ENCODE results near the gene MAN1A2.
"Not testable (repeated sequence)": the region's sequence is repeated elsewhere in the genome, so short reads cannot be mapped to it uniquely, and the experiment has no call there.

The MAN1A2 gene

GRCh38 chr1:117427297-117427696, 60.0 kb downstream of the MAN1A2 start:
- TF ChIP-seq, protein P1, sequence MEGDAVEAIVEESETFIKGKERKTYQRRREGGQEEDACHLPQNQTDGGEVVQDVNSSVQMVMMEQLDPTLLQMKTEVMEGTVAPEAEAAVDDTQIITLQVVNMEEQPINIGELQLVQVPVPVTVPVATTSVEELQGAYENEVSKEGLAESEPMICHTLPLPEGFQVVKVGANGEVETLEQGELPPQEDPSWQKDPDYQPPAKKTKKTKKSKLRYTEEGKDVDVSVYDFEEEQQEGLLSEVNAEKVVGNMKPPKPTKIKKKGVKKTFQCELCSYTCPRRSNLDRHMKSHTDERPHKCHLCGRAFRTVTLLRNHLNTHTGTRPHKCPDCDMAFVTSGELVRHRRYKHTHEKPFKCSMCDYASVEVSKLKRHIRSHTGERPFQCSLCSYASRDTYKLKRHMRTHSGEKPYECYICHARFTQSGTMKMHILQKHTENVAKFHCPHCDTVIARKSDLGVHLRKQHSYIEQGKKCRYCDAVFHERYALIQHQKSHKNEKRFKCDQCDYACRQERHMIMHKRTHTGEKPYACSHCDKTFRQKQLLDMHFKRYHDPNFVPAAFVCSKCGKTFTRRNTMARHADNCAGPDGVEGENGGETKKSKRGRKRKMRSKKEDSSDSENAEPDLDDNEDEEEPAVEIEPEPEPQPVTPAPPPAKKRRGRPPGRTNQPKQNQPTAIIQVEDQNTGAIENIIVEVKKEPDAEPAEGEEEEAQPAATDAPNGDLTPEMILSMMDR (conservative IDR thresholded peaks at IDR 0.05; ENCODE audit: low read length) = no peak
- no peak overlapping the region for H3K4me3 ChIP-seq (ENCODE audit: low read length)
- no peak for DNase-seq (ENCODE audit: low read depth)

DNA sequence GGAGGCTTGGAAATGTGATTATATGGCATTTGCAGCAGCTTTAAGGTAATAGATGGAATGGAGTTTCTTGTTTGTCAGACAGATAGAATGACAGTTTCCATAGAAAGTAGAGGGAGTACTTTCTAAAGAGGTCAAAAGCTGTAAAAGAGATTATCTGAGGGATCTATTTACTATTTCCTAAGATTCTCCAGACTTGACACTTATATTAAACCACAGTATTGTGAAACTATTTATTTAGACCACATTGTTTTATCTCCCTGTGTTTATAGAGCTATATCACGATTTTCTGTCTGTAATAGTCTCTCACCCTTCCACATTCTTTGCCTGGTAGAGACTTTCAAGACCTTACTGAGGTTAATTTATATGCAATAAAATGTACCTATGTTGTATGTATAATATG, 66.7 kb downstream of the MAN1A2 start:
- TF ChIP-seq, protein P1 (conservative IDR thresholded peaks at IDR 0.05; ENCODE audit: low read length) = no peak
- no peak for DNase-seq (ENCODE audit: low read depth)
- H3K4me3 ChIP-seq (ENCODE audit: low read length) = no peak overlapping the region

- DNase-seq (ENCODE audit: low read depth) = no peak
- H3K4me3 ChIP-seq (ENCODE audit: low read length) = no peak overlapping the region
- TF ChIP-seq, protein P1 (conservative IDR thresholded peaks at IDR 0.05; ENCODE audit: low read length) = no peak
Measured at GRCh38 chr1:117436513-117436912, 69.3 kb downstream of the MAN1A2 start.

DNA sequence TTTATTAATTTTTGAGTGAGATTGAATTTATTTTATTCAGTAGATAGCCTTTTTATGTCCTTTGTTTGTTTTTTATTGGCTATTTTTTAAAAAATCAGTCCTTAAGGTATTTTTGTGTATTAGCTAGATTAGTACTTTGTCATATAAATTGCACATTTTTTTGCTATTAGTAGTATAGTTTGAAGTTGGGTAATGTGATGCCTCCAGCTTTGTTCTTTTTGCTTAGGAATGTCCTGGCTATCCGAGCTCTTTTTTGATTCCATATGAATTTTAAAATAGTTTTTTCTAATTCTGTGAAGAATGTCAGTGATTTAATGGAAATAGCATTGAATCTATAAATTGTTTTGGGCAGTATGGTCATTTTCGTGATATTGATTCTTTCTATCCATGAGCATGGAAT, 80.4 kb downstream of the MAN1A2 start:
- peak; percentile 7 for DNase-seq (ENCODE audit: low read depth)
- TF ChIP-seq, protein P1 (conservative IDR thresholded peaks at IDR 0.05; ENCODE audit: low read length) = no peak
- H3K4me3 ChIP-seq (ENCODE audit: low read length) = no peak overlapping the region

- no peak overlapping the region for H3K4me3 ChIP-seq (ENCODE audit: low read length)
- DNase-seq (ENCODE audit: low read depth) = no peak
- TF ChIP-seq, protein P1 (conservative IDR thresholded peaks at IDR 0.05; ENCODE audit: low read length) = no peak
Measured at GRCh38 chr1:117452216-117452615, 85.0 kb downstream of the MAN1A2 start.

DNA sequence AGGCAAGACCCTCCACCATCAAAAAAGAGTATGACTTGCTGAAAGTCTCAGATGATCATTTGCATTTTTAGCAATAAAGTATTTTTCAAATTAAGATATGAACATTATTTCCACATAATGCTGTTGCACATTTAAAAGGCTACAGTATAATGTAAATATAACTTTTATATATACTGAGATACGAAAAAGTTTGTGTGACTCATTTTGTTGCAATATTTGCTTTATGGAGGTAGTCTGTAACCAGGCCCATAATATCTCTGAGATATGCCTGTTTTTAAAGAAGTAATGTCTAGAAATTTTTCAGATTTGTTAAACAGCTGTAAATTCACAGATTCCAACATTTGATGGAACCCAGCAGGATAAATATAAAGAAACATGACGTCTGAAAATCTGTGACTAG, 86.7 kb downstream of the MAN1A2 start:
- TF ChIP-seq, protein P1 (conservative IDR thresholded peaks at IDR 0.05; ENCODE audit: low read length) = no peak
- no peak overlapping the region for H3K4me3 ChIP-seq (ENCODE audit: low read length)
- DNase-seq (ENCODE audit: low read depth) = no peak

DNA sequence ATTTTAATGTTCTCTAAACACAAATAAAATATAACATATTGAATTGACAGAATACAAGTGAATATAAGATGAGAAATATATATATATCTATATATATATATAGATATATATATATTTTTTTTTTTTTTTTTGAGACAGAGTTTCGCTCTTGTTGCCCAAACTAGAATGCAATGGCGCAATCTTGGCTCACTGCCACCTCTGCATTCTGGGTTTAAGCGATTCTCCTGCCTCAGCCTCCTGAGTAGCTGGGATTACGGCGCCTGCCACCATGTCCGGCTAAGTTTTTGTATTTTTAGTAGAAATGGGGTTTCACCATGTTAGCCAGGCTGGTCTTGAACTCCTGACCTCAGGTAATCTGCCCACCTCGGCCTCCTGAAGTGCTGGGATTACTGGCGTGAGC, 91.2 kb downstream of the MAN1A2 start:
- H3K4me3 ChIP-seq (ENCODE audit: low read length); DNase-seq (ENCODE audit: low read depth): not testable (repeated sequence)

DNA sequence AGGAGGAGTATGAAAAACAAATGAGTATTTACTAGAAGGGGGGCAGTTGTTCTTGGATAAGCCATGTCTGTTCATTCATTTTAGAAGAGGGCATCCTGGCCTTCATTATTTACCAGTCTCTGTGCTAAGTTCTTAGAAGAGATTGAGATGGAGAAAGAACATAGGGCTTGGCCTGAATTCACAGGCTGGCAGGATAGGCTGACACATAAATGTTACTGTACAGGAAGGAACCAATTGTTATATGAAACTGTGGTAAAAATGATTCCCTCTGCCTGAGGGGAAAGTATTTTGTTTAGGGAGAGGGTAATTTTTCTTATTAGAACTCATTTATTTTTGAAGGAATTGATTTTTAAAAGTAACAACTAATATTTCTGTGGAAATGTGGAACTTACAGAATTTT, 99.5 kb downstream of the MAN1A2 start:
- TF ChIP-seq, protein P1 (conservative IDR thresholded peaks at IDR 0.05; ENCODE audit: low read length) = no peak
- peak; percentile 4 for DNase-seq (ENCODE audit: low read depth)
- H3K4me3 ChIP-seq (ENCODE audit: low read length) = no peak overlapping the region

Measured in AG10803 (cell line).